ENCODE measurements around the gene USP22. TPM values are rescaled to one million over a fixed set of nuclear protein-coding genes. Genes with fewer than 3 reads are reported as not detected.

The USP22 gene
- total and polyA plus RNA-seq, 10 of the 15 experiments (the other 5 are each of a cell fraction or from before 2014, with no cell fraction given): 10.8 to 218 (median 98.8) TPM

GRCh38 chr17:21004016-21004930 is 38.5 kb downstream of the USP22 start:
- peaks cover 57 to 65% of the 10 kb centered on the region in 2 experiments for H3K36me3 ChIP-seq (ENCODE audit: control insufficient read depth in 2 of 2, insufficient read depth in 2 of 2, low read length in 1 of 2)
- H3K9me3 ChIP-seq (replicated peaks; ENCODE audit: control insufficient read depth, insufficient read depth, low read length): no peaks in the 10 kb centered on the region
- no peak for TF ChIP-seq BACH1 (IDR thresholded peaks at IDR 0.05; ENCODE audit: borderline replicate concordance)
- peak; percentile 62 for TF ChIP-seq POLR2A (IDR thresholded peaks at IDR 0.05; ENCODE audit: low read depth, low read length)
- CTCF ChIA-PET: no interaction called here
- no peak overlapping the region for H3K9ac ChIP-seq (ENCODE audit: control insufficient read depth, insufficient read depth, low read length)
- WGBS (ENCODE audit: insufficient coverage, insufficient replicate concordance, low lambda C conversion rate, missing lambda C conversion rate): 93% methylated on average over 26 of the region's 26 CpGs
- FAIRE-seq (no peak), DNase-seq (ENCODE audit: low read depth, low spot score) (no peak), ATAC-seq (no peak)
- BruUV-seq (replicated peaks): no TSS peak
- POLR2A ChIA-PET: no interaction called here
- RAD21 ChIA-PET (ENCODE audit: unreplicated experiment): no interaction called here
- H4K20me1 ChIP-seq (ENCODE audit: control insufficient read depth, insufficient read depth): peaks cover 3% of the 10 kb centered on the region
- H3K27me3 ChIP-seq (replicated peaks in 1 of 2; ENCODE audit: control insufficient read depth in 2 of 2, insufficient read depth in 2 of 2, low read length in 1 of 2): no peaks in the 10 kb centered on the region
- no peaks in the 10 kb centered on the region for H3K79me2 ChIP-seq (ENCODE audit: control insufficient read depth, insufficient read depth, low read length)
- no peak overlapping the region for H3K27ac ChIP-seq (ENCODE audit: control insufficient read depth, insufficient read depth)
- H3K4me2 ChIP-seq (ENCODE audit: control insufficient read depth, insufficient read depth): no peak overlapping the region
- no peaks in the 10 kb centered on the region for H3K4me1 ChIP-seq (ENCODE audit: control insufficient read depth, insufficient read depth, low read length)
- intact Hi-C loops (cut with micrococcal nuclease; ENCODE audit: unreplicated experiment): no loop called here
- in situ Hi-C loops (cut with MboI): loop anchor here (5.0 kb wide), 1 partner anchor 48 kb away; no protein-coding TSS in a partner anchor
- no peak overlapping the region for H2AFZ ChIP-seq (ENCODE audit: control insufficient read depth, low read depth, low read length)
- H3K4me3 ChIP-seq: no peak overlapping the region
- SMC1A ChIA-PET (ENCODE audit: uncharacterized antibody, unreplicated experiment): no interaction called here

DNA sequence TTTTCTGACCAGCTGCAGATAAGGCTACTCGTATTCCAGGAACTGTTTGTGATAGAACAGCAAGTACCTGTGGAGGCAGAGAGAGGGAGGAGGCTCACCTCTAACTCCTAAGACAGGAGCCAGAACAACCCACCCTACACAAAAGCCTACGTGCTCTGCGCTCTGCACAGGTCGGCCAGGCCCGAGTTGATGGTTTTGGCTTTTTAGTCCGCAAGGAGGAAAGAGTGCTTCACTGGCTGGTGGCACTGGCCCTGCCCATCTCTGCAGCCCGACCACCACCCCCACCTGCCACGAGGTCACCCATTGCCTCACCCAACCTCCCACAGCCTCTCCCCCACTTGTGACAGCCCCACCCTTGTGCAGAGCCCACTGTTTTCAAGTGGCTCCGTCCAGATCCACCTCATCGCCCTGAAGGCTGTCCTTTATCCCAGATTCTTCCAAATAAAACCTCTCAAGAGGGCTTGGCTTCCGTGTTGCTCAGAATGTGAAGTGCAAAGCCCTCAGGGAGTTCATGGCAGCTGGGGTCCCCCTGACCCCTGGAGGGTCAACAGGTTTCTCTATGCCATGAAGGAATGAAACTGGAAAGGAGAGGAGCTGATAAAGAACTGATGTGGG is 39.7 kb downstream of the USP22 start:
- RAD21 ChIA-PET (ENCODE audit: unreplicated experiment): no interaction called here
- WGBS (ENCODE audit: insufficient coverage, insufficient replicate concordance, low lambda C conversion rate, missing lambda C conversion rate): 91% methylated on average over 11 of the region's 11 CpGs
- FAIRE-seq (no peak), DNase-seq (ENCODE audit: low read depth, low spot score) (no peak), ATAC-seq (no peak)
- Histone ChIP-seq H3K4me2 (ENCODE audit: control insufficient read depth, insufficient read depth) (no peak overlapping the region), H3K79me2 (ENCODE audit: control insufficient read depth, insufficient read depth, low read length) (no peaks in the 10 kb centered on the region), H3K4me1 (ENCODE audit: control insufficient read depth, insufficient read depth, low read length) (no peaks in the 10 kb centered on the region), H3K9ac (ENCODE audit: control insufficient read depth, insufficient read depth, low read length) (no peak overlapping the region), H4K20me1 (ENCODE audit: control insufficient read depth, insufficient read depth) (peaks cover 3% of the 10 kb centered on the region), H3K4me3 (no peak overlapping the region), H3K9me3 (replicated peaks; ENCODE audit: control insufficient read depth, insufficient read depth, low read length) (no peaks in the 10 kb centered on the region), H3K27me3 (replicated peaks in 1 of 2; ENCODE audit: control insufficient read depth in 2 of 2, insufficient read depth in 2 of 2, low read length in 1 of 2) (no peaks in the 10 kb centered on the region), H3K36me3 (ENCODE audit: control insufficient read depth in 2 of 2, insufficient read depth in 2 of 2, low read length in 1 of 2) (peaks cover 53 to 56% of the 10 kb centered on the region in 2 experiments), H3K27ac (ENCODE audit: control insufficient read depth, insufficient read depth) (no peak overlapping the region), H2AFZ (ENCODE audit: control insufficient read depth, low read depth, low read length) (no peak overlapping the region)
- no TSS peak for BruUV-seq (replicated peaks)
- CTCF ChIA-PET: no interaction called here
- in situ Hi-C loops (cut with MboI) (loop anchor here (5.0 kb wide), 1 partner anchor 49 kb away; no protein-coding TSS in a partner anchor), intact Hi-C loops (cut with micrococcal nuclease; ENCODE audit: unreplicated experiment) (no loop called here)
- TF ChIP-seq EED (IDR thresholded peaks at IDR 0.05; ENCODE audit: low read depth): no peak
- no peak for TF ChIP-seq STAT3 (IDR thresholded peaks at IDR 0.05; ENCODE audit: low read depth, low read length)
- no peak for TF ChIP-seq MLLT1 (IDR thresholded peaks at IDR 0.05)
- SMC1A ChIA-PET (ENCODE audit: uncharacterized antibody, unreplicated experiment): no interaction called here
- POLR2A ChIA-PET: no interaction called here
